Measurements from ENCODE around the gene SARS2. TPM values are rescaled to one million over a fixed set of nuclear protein-coding genes. Genes with fewer than 3 reads are reported as not detected.

The SARS2 gene
- total and polyA plus RNA-seq, 9 donors: 5.0 to 20.6 (median 18.0) TPM

DNA sequence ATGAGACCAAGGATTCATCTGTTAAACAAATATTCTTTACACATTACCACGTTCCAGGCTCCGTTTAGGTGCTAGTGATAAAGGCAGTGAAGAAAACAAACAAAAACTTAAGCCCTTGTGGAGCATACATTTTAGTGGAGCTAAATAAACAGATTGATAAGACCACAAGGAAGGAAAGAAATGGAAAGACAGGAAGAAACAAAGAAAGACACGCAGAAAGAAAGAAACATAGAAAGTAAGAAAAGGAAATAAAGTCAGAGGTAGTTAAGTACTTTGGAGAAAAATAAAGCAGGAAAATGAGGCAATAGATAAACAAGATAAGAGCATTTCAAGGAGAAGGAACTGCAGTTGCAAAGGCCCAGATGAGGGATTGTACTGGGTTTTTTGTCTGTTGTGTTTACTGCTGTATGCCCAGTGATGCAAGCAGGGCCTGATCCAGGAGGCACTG lies 29.8 kb downstream of the SARS2 start:
- Histone ChIP-seq H3K36me3 (no peaks in the 10 kb centered on the region), H3K4me3 (no peak overlapping the region), H3K9me3 (no peaks in the 10 kb centered on the region), H3K27ac (peak overlapping the region in 1 of 2 donors; percentile 86), H3K4me1 (ENCODE audit: insufficient read depth) (peaks cover 2% of the 10 kb centered on the region), H3K27me3 (no peaks in the 10 kb centered on the region)
- intact Hi-C loops (cut with DNase I): no loop called here
- DNase-seq: no peak
- 24 to 41% (median 27%) methylated on average over 3 of the region's 3 CpGs for WGBS, 3 donors
- TF ChIP-seq EP300 (IDR thresholded peaks at IDR 0.05) (no peak), POLR2A (IDR thresholded peaks at IDR 0.05) (no peak)
- TF ChIP-seq, protein P1, sequence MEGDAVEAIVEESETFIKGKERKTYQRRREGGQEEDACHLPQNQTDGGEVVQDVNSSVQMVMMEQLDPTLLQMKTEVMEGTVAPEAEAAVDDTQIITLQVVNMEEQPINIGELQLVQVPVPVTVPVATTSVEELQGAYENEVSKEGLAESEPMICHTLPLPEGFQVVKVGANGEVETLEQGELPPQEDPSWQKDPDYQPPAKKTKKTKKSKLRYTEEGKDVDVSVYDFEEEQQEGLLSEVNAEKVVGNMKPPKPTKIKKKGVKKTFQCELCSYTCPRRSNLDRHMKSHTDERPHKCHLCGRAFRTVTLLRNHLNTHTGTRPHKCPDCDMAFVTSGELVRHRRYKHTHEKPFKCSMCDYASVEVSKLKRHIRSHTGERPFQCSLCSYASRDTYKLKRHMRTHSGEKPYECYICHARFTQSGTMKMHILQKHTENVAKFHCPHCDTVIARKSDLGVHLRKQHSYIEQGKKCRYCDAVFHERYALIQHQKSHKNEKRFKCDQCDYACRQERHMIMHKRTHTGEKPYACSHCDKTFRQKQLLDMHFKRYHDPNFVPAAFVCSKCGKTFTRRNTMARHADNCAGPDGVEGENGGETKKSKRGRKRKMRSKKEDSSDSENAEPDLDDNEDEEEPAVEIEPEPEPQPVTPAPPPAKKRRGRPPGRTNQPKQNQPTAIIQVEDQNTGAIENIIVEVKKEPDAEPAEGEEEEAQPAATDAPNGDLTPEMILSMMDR (IDR thresholded peaks at IDR 0.05): no peak

DNA sequence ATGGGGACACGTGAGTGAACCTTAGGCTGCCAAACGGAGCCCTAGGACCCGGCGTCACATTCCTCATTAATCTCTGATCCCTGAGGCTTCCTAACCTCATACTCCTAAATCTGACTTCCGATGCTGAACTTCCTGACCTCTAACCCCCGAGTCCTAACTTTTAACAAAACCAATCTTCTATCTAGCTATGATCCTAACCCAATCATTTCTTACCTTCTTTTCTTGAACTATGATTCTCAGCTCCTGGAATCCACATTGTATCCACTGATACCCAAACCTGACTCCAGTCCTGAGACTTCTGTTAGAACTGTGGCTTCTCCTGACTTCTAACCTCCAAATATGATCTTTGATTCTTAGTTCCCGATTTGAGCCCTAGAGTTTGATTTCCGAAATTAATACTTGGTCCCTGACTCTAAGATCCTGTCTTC lies 30.3 kb downstream of the SARS2 start:
- H3K27me3 ChIP-seq: no peaks in the 10 kb centered on the region
- no peak for DNase-seq
- peak overlapping the region; percentile 96 for H3K4me3 ChIP-seq
- H3K36me3 ChIP-seq: no peaks in the 10 kb centered on the region
- H3K9me3 ChIP-seq: no peaks in the 10 kb centered on the region
- TF ChIP-seq POLR2A (IDR thresholded peaks at IDR 0.05) (no peak), EP300 (IDR thresholded peaks at IDR 0.05) (no peak)
- TF ChIP-seq, protein P1 (IDR thresholded peaks at IDR 0.05): no peak
- H3K27ac ChIP-seq: peak overlapping the region; percentile 72 to 86
- WGBS, 3 donors: 2 to 5% (median 4%) methylated on average over 8 of the region's 8 CpGs
- intact Hi-C loops (cut with DNase I): no loop called here
- peaks cover 2% of the 10 kb centered on the region for H3K4me1 ChIP-seq (ENCODE audit: insufficient read depth)

DNA sequence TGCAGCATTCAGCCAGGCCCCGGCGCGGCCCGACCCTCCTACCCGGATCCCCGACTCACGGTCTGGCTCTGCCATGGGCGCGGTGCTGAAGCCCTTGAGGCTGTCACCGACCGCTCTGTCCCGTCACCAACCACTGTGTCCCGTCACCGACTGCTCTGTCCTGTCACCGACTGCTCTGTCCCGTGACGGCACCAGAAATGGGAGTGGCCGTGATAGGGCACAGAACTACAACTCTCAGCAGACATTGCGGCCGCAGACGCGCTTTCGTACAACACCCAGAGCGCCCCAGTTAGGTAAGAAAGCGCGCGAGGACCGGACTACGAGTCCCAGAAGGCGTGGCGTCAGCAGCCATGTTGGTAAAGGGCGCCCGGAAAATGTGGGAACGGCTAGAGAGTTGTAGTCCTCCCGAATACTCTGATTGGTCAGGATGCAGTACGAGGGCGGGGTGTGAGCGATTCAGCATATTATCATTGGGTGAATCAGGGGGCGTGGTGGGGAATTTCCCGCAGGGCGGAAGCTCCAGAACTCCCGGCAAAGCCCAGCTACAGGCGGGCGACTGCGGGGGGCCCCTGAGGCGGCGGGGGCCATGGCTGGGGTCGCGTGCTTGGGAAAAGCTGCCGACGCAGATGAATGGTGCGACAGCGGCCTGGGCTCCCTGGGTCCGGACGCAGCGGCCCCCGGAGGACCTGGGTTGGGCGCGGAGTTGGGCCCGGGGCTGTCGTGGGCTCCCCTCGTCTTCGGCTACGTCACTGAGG lies 30.9 kb downstream of the SARS2 start, which contains the start of the genes NFKBIB and SIRT2:
NFKBIB (plus strand) TSS at position 523 of the 755 bp plus-strand sequence; CDS start at position 587, 64 bp downstream.
SIRT2 (minus strand) TSS at position 172 of the 755 bp plus-strand sequence; CDS start at position 75, 97 bp downstream.
- 0 to 1% (median 0%) methylated on average over 47 to 64 of the region's 64 CpGs for whole genome bisulfite sequencing, 3 donors

DNA sequence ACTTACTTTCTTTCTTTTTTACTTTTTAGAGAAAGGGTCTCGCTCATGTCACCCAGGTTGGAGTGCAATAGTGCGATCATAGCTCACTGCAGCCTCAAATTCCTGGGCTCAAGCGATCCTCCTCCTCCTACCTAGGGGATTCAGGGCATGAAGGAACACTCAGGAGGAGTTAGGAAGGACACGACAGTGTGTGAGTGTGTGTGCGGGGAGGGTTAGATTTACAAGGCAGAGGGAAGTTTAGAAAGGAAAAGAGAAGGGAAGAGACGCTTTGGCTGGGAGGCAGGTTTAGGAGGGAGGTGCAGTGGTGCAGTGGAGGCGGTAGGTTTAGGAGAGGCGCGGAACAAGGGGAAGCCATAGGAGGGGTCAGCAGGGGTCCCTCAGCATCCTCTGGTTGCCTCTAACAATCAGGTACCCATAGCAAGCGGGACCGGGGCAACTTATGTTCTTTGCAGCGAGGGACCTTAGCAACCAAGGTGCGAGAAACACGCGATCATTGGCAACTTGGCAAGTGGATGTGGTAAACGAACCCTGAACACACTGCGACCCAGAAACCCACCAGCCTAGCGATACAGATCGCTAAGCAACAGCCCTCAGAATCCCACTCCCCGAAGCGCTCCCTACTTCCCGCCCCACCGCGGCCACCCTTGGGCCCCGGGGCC lies 31.6 kb downstream of the SARS2 start:
- intact Hi-C loops (cut with DNase I): loop anchor here in 1 of 4 donors (1.0 kb wide), 1 partner anchor 49 kb away; no protein-coding TSS in a partner anchor
- Histone ChIP-seq H3K36me3 (no peaks in the 10 kb centered on the region), H3K27me3 (no peaks in the 10 kb centered on the region), H3K4me3 (peak overlapping the region; percentile 93), H3K4me1 (ENCODE audit: insufficient read depth) (peaks cover 2% of the 10 kb centered on the region), H3K27ac (peak overlapping the region; percentile 50 to 75), H3K9me3 (no peaks in the 10 kb centered on the region)
- WGBS, 3 donors: 2 to 4% (median 4%) methylated on average over 20 to 25 of the region's 25 CpGs
- no peak for DNase-seq
- no peak for TF ChIP-seq EP300 (IDR thresholded peaks at IDR 0.05)
- TF ChIP-seq POLR2A (IDR thresholded peaks at IDR 0.05): no peak
- TF ChIP-seq, protein P1 (IDR thresholded peaks at IDR 0.05): no peak

More for the DNA sequence above, 30.9 kb downstream of the SARS2 start, which contains the start of the genes NFKBIB and SIRT2:
- peak within 1 kb of the TSS; percentile 96 for H3K4me3 ChIP-seq
- no peaks in the 10 kb centered on the region for H3K27me3 ChIP-seq
- intact Hi-C loops (cut with DNase I): loop anchor here in 1 of 4 donors (1.0 kb wide), 1 partner anchor 49 kb away; no protein-coding TSS in a partner anchor
- peak within 1 kb of the TSS; percentile 72 to 86 for H3K27ac ChIP-seq
- peaks cover 2% of the 10 kb centered on the region for H3K4me1 ChIP-seq (ENCODE audit: insufficient read depth)
- TF ChIP-seq, protein P1 (IDR thresholded peaks at IDR 0.05): peak in 1 of 3 donors; percentile 7
- peak; percentile 59 for TF ChIP-seq EP300 (IDR thresholded peaks at IDR 0.05)
- peak; percentile 53 for TF ChIP-seq POLR2A (IDR thresholded peaks at IDR 0.05)
- H3K36me3 ChIP-seq: no peaks in the 10 kb centered on the region
- H3K9me3 ChIP-seq: no peaks in the 10 kb centered on the region
- peak; percentile 98 to 100 (median 99) for DNase-seq

Data from ovary (tissue), 9 donors.